ENCODE measurements around the gene SFI1.

GRCh38 chr22:31652088-31652487 lies 155.8 kb downstream of the SFI1 start:
- no peak for TF ChIP-seq EZH2 (IDR thresholded peaks at IDR 0.05; ENCODE audit: insufficient read depth, poor library complexity, severe bottlenecking)
- no peak for TF ChIP-seq EZH2phosphoT487 (IDR thresholded peaks at IDR 0.05; ENCODE audit: insufficient read depth, low read depth)
